COR-L47 (cell line): ENCODE data around the gene BCDIN3D.
"Not testable (repeated sequence)": the region's sequence is repeated elsewhere in the genome, so short reads cannot be mapped to it uniquely, and the experiment has no call there.

Experiments
- DNase-seq: peaks from one replicate; lab custom pipeline; 2025; lab: John Stamatoyannopoulos, UW

The BCDIN3D gene, protein sequence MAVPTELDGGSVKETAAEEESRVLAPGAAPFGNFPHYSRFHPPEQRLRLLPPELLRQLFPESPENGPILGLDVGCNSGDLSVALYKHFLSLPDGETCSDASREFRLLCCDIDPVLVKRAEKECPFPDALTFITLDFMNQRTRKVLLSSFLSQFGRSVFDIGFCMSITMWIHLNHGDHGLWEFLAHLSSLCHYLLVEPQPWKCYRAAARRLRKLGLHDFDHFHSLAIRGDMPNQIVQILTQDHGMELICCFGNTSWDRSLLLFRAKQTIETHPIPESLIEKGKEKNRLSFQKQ

GRCh38 chr12:49842519-49843352 is at the start of gene BCDIN3D:
Gene BCDIN3D, minus strand, starts transcription at chr12:49843106. Its CDS starts 19 bp downstream, at chr12:49843087.
- DNase-seq, result peak; percentile 86

DNA sequence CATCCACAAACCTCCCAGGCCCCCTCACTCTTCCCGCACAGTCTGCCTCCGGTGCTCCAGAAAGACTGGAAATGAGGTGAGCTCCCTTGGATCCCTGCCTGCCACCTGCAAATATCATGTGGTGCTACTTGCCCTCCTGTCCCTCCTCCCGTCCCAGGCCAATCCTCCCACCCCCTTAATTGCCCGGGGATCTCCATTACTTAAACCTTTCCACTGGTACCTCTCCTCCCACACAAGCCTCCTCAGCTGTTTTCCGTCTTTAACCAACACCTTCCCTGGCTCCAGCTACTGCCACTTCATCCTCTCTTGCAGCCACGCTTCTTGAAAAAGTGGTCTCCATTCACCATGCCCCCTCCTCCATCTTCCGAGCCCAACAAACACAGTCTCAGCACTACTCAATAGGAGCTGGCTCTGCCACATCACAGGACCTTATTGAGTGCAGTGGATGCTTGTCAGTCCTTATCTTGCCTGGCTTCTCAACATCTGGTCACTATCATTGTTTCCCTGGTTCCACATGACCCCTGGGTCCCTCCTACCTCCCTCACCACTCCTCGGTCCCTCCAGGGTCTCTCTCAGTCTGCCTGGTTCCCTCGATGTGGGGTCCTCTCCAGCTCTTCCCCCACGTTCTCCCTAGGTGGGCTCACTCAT is 49.3 kb upstream of the BCDIN3D start:
- no peak for DNase-seq

GRCh38 chr12:49891476-49891875 is 48.6 kb upstream of the BCDIN3D start:
- no peak for DNase-seq

GRCh38 chr12:49891012-49891411 is 48.1 kb upstream of the BCDIN3D start:
- no peak for DNase-seq

- no peak for DNase-seq
Measured at GRCh38 chr12:49890096-49890461, 47.2 kb upstream of the BCDIN3D start.

DNA sequence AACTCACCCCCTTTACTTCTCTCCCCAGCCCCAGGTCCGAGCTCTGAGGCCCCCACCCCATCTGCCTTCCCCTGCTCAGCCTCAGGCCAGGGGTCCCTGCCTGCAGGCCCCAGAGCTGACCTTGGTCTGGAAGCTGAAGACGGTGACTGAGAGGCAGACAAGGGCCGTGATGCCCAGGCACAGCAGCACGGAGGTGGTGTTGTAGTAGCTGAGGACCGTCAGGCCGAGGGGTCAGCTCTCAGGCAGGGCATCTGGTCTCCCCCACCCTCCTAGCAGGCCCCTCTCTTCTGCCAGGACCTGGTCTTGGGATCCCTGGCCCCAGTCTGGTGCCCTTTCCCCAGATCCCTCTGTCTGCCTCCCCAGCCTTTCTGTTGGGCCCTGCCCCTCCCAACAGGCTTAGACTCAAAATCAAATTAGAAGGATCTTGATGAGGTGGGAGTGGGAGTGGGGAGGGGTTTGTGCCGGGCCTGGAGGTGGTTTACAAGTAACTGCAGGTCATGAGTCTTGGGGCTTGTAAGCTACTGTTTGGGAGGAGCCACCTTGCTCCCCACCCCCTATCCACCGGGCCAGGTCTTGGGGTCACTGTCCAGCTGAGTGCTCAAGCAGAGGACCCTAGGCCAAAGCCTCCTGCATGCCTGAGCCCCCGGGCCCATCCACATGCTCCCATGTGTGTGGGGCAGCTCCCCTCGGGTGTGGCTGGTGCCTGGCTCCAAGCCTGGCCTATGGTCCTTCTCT is 46.6 kb upstream of the BCDIN3D start:
- DNase-seq, result no peak

GRCh38 chr12:49888461-49889151 is 45.7 kb upstream of the BCDIN3D start:
- DNase-seq, result peak; percentile 80

DNA sequence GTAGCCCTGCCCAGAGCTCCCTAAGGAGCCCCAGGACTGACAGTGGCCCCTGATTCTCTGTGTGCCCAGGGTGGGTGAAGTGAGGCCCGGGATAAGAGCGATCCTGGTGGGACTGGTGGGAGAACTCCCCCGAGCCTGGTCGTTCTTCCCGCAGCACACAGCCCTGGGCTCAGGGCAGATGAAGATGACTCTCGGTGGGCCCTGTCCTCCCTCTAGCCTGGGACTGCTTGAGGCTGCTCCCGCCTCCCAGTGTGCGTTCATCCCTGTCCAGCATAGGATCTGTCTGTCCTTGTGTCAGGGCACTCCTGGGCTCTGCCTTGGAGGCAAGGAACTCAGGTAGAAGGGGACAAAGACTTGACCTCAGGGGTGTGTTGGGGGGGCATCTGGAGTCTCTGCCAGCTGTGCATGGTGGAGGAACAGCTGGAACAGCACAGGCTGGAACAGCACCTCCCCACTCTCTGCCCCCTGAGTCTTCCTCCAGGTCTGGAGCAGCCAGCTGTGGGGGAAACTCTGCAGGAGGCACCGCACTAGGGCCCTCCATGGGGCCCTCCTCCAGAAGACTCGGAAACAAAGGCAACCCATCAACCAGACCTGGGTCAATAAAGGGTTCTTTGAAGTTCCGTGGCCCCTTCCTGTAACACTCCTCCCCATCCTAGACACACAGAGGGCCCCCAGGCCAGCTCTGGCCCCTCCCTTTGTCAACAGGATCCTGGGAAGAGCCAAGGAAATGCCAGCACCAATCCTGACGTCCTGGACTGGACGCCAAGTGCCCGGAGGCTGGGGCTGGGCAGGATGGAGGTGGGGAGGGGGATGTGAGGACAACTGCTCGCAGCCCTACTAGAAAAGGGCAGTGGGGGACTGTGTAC is 44.9 kb upstream of the BCDIN3D start:
- no peak for DNase-seq

DNA sequence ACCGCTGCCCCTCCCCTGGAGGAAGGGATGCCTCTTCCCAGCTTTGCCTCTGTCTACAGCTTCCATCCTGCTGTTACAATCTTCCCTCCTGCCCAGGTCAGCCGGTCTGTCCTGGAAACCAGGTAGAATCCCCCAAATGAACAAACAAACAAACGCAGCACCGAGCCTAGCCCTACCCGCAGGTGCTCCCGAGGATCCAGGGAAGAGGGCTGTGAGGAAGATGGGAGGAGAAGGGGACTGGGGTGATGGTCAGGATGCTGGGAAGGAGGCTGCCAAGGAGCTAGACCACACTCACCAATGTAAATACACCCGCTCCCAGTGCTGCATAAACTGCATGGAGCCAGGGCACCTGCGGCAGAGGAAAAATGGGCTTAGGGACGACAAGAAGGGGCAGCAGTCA is 44.2 kb upstream of the BCDIN3D start:
- DNase-seq, result no peak

GRCh38 chr12:49885663-49886461 is 43.0 kb upstream of the BCDIN3D start:
- DNase-seq, result no peak

GRCh38 chr12:49885118-49885517 is 42.2 kb upstream of the BCDIN3D start:
- peak; percentile 52 for DNase-seq

DNA sequence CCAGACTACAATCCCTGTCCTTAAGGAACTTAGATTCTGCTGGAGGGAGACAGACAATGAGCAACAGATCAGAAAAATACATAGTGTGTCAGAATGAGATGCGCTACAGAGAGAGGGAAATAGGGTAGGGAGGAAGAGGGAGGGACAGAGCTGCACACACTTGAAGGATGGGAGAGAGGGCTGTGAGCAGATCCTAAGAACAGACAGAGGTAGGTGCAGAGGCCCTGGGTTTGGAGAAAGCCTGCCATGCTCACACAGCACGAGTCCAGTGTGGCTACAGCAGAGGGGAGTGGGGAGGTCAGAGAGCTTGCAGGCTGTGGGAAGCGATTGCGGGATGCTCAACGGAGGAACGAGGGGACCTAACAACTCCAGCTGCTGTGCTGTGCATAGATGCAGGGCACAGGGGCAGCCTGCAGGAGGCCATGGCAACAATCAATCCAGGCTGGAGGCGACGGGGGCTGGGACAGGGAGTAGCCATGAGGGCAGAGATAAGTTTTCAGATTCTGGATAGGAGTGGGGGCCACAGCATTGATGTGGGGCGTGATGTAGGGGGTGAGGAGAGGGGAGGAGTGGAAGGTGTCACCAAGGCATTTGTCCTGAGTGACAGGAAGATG is 40.1 kb upstream of the BCDIN3D start:
- no peak for DNase-seq

GRCh38 chr12:49882248-49882850 is 39.4 kb upstream of the BCDIN3D start:
- DNase-seq, result peak; percentile 69

GRCh38 chr12:49881415-49882247 is 38.7 kb upstream of the BCDIN3D start:
- DNase-seq, result no peak

- no peak for DNase-seq
Measured at GRCh38 chr12:49880756-49881414, 38.0 kb upstream of the BCDIN3D start.

GRCh38 chr12:49879065-49879464 is 36.2 kb upstream of the BCDIN3D start:
- not testable (repeated sequence) for DNase-seq

GRCh38 chr12:49878021-49878420 is 35.1 kb upstream of the BCDIN3D start:
- no peak for DNase-seq
